A549 (cell line): ENCODE measurements around the gene UBR7.

Experiments
- JUN ChIP-seq, 2 experiments: fragments of >200 bp; sonication (Bioruptor Twin); formaldehyde crosslinking; IDR thresholded peaks; 2 replicates in 1 of 2; 3 replicates in 1 of 2; pipeline ENCODE4 v1.6.1; 2016 to 2017
- KDM5A ChIP-seq: fragments of 200-600 bp; sonication (generic); IDR thresholded peaks from 2 replicates; pipeline ENCODE4 v1.6.1; 2016; ENCODE audit warnings: antibody characterized with exemption, mild to moderate bottlenecking
- POLR2A ChIP-seq: IDR thresholded peaks from 2 replicates; pipeline ENCODE4 v1.6.1; 2012; ENCODE audit warnings: mild to moderate bottlenecking, low read length
- RAD21 ChIP-seq, 2 experiments: fragments of >200 bp in 1 of 2; sonication (Bioruptor Twin) in 1 of 2; formaldehyde crosslinking in 1 of 2; IDR thresholded peaks in 1 of 2; conservative IDR thresholded peaks in 1 of 2; 2 replicates in 1 of 2; 3 replicates in 1 of 2; pipeline ENCODE4 v1.6.1; 2012 to 2018; ENCODE audit warnings: inconsistent platforms in 1 of 2
- TF ChIP-seq, protein P1 (sequence below): fragments of >200 bp; sonication (Bioruptor Twin); formaldehyde crosslinking; IDR thresholded peaks from 3 replicates; pipeline ENCODE4 v1.5.1; 2016
- TF ChIP-seq, protein P2 (sequence below): fragments of >200 bp; sonication (Bioruptor Twin); formaldehyde crosslinking; IDR thresholded peaks from 3 replicates; pipeline ENCODE4 v1.6.1; 2016

- TF ChIP-seq, protein P1, sequence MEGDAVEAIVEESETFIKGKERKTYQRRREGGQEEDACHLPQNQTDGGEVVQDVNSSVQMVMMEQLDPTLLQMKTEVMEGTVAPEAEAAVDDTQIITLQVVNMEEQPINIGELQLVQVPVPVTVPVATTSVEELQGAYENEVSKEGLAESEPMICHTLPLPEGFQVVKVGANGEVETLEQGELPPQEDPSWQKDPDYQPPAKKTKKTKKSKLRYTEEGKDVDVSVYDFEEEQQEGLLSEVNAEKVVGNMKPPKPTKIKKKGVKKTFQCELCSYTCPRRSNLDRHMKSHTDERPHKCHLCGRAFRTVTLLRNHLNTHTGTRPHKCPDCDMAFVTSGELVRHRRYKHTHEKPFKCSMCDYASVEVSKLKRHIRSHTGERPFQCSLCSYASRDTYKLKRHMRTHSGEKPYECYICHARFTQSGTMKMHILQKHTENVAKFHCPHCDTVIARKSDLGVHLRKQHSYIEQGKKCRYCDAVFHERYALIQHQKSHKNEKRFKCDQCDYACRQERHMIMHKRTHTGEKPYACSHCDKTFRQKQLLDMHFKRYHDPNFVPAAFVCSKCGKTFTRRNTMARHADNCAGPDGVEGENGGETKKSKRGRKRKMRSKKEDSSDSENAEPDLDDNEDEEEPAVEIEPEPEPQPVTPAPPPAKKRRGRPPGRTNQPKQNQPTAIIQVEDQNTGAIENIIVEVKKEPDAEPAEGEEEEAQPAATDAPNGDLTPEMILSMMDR, result no peak
- TF ChIP-seq JUN (IDR thresholded peaks at IDR 0.05) (no peak), RAD21 (conservative IDR thresholded peaks at IDR 0.05 in 1 of 2, IDR thresholded peaks at IDR 0.05 in 1 of 2) (no peak), POLR2A (no peak), KDM5A (no peak)
- TF ChIP-seq, protein P2, sequence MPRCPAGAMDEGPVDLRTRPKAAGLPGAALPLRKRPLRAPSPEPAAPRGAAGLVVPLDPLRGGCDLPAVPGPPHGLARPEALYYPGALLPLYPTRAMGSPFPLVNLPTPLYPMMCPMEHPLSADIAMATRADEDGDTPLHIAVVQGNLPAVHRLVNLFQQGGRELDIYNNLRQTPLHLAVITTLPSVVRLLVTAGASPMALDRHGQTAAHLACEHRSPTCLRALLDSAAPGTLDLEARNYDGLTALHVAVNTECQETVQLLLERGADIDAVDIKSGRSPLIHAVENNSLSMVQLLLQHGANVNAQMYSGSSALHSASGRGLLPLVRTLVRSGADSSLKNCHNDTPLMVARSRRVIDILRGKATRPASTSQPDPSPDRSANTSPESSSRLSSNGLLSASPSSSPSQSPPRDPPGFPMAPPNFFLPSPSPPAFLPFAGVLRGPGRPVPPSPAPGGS, result no peak
Measured at GRCh38 chr14:93246534-93246933, 39.5 kb downstream of the UBR7 start.
